ENCODE results near the gene ST3GAL3. TPM values are rescaled to one million over a fixed set of nuclear protein-coding genes. Genes with fewer than 3 reads are reported as not detected.

The ST3GAL3 gene
- total and polyA plus RNA-seq, 2 of the 13 experiments (the other 11 are each of a cell fraction or from before 2014, with no cell fraction given), result 5.1 to 8.1 TPM

DNA sequence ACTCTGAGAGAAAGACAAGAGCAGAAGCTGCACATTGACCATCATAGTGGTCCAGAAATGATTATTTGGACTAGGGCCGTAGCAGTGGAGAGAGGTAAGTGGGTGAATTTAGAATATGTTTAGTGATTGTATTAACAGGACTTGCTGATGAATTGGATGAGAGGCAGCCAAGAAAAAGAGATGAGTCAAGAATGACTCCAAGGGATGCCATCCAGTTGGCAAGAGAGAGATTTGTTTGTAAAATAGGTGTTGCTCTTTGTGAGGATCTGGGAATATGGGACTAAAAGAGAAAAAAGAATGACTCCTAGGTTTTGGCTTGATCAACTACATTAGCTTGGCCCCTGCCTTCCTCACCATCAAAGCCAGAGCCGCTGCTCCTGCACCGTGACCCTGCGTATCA is 172.1 kb downstream of the ST3GAL3 start (continued):
- no peak for TF ChIP-seq ZSCAN25 (CRISPR knock-in tag; IDR thresholded peaks at IDR 0.05)

DNA sequence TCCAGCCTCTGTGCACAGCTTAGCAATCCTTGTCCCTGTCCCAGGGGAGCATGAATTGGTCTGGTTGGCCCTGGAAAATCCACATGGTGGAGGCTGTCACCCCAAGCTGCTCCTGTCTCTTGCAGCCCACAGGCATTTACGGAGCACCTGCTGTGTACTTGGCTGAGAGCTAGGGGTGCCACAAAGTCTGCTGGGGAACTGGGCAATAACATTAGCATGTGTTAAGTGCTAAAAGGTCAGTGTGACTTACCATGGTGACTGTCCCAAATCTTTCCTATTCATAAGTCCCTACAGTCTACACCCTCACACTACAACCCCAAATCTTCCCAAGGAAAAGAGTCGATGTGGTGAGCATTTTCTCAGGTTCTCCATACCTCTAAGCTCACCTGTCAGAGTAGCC is 172.7 kb downstream of the ST3GAL3 start:
- in situ Hi-C loops (cut with HindIII; ENCODE audit: extremely low pct_ligation_motif_present, low pct_unique_long_range_greater_than_20kb), result no loop called here
- WGBS (ENCODE audit: low lambda C conversion rate), result 97% methylated on average over 2 of the region's 2 CpGs
- no peaks in the 10 kb centered on the region for H3K27me3 ChIP-seq (ENCODE audit: control insufficient read depth in 1 of 2, insufficient read depth in 2 of 2, low read length in 2 of 2)
- H3K79me2 ChIP-seq (ENCODE audit: insufficient read depth, low read length), result no peaks in the 10 kb centered on the region
- DNase-seq (ENCODE audit: low spot score) (no peak), FAIRE-seq (no peak), ATAC-seq (no peak)
- TF ChIP-seq, protein P1, sequence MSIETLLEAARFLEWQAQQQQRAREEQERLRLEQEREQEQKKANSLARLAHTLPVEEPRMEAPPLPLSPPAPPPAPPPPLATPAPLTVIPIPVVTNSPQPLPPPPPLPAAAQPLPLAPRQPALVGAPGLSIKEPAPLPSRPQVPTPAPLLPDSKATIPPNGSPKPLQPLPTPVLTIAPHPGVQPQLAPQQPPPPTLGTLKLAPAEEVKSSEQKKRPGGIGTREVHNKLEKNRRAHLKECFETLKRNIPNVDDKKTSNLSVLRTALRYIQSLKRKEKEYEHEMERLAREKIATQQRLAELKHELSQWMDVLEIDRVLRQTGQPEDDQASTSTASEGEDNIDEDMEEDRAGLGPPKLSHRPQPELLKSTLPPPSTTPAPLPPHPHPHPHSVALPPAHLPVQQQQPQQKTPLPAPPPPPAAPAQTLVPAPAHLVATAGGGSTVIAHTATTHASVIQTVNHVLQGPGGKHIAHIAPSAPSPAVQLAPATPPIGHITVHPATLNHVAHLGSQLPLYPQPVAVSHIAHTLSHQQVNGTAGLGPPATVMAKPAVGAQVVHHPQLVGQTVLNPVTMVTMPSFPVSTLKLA (IDR thresholded peaks at IDR 0.05), result no peak
- TF ChIP-seq HNRNPK (IDR thresholded peaks at IDR 0.05; ENCODE audit: low read depth, low read length, poor library complexity, severe bottlenecking) (no peak), SMAD1 (CRISPR knock-in tag; IDR thresholded peaks at IDR 0.05; ENCODE audit: borderline replicate concordance, low read depth) (no peak), BHLHE40 (IDR thresholded peaks at IDR 0.05; ENCODE audit: low read length) (no peak), SRSF1 (optimal IDR thresholded peaks at IDR 0.05; ENCODE audit: low read depth, low read length) (no peak), POGZ (CRISPR knock-in tag; IDR thresholded peaks at IDR 0.05) (no peak), SNAI1 (CRISPR knock-in tag; IDR thresholded peaks at IDR 0.05; ENCODE audit: borderline replicate concordance) (no peak), RXRA (CRISPR knock-in tag; IDR thresholded peaks at IDR 0.05) (no peak), RARA (CRISPR knock-in tag; IDR thresholded peaks at IDR 0.05) (no peak), MBD4 (IDR thresholded peaks at IDR 0.05; ENCODE audit: borderline replicate concordance, low read length) (no peak), ZNF460 (CRISPR knock-in tag; IDR thresholded peaks at IDR 0.05; ENCODE audit: borderline replicate concordance) (no peak), ZNF772 (CRISPR knock-in tag; IDR thresholded peaks at IDR 0.05) (no peak), RXRB (CRISPR knock-in tag; IDR thresholded peaks at IDR 0.05; ENCODE audit: borderline replicate concordance) (no peak)
- TF ChIP-seq, protein P2, sequence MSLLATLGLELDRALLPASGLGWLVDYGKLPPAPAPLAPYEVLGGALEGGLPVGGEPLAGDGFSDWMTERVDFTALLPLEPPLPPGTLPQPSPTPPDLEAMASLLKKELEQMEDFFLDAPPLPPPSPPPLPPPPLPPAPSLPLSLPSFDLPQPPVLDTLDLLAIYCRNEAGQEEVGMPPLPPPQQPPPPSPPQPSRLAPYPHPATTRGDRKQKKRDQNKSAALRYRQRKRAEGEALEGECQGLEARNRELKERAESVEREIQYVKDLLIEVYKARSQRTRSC (CRISPR knock-in tag; IDR thresholded peaks at IDR 0.05; ENCODE audit: low read depth), result no peak
- no peak overlapping the region for H3K9ac ChIP-seq (ENCODE audit: insufficient read depth, low read depth, low read length)
- H3K4me1 ChIP-seq (ENCODE audit: insufficient read depth, low read length), result no peaks in the 10 kb centered on the region
- ChIA-PET CTCF (ENCODE audit: low intra/inter-chr PET ratio, low total read pairs) (no interaction called here), POLR2A (no interaction called here)
- H3K4me2 ChIP-seq (ENCODE audit: low read depth, low read length), result no peak overlapping the region
- no peak overlapping the region for H3K27ac ChIP-seq (ENCODE audit: extremely low read length, insufficient read depth, low read length)
- H2AFZ ChIP-seq (ENCODE audit: low read length), result no peak overlapping the region
- no peak overlapping the region for H3K4me3 ChIP-seq (replicated peaks in 1 of 3; ENCODE audit: insufficient read depth in 1 of 3, low read depth in 2 of 3, low read length in 3 of 3)
- H4K20me1 ChIP-seq (ENCODE audit: insufficient read depth, low read length), result no peaks in the 10 kb centered on the region
- peaks cover 0 to 2% of the 10 kb centered on the region in 2 experiments; a peak in 1 of 5 replicates for H3K36me3 ChIP-seq (replicated peaks in 1 of 2; ENCODE audit: control insufficient read depth in 1 of 2, insufficient read depth in 2 of 2, low read length in 2 of 2)
- BruUV-seq (replicated peaks), result no TSS peak
- H3K9me3 ChIP-seq (ENCODE audit: low read length), result no peaks in the 10 kb centered on the region
- intact Hi-C loops (cut with micrococcal nuclease; ENCODE audit: unreplicated experiment), result no loop called here

Data from HepG2 (cell line).